HG03558 (cell line): ENCODE measurements around the gene ZMAT5.

ENCODE experiments used
- ATAC-seq: cut with Tn5 transposase; IDR thresholded peaks from one replicate; pipeline ENCODE4 v1.9.1; 2021; ENCODE audit warnings: moderate number of reproducible peaks; ENCODE audit not compliant: unreplicated experiment; ENCODE audit errors: extremely low read depth

Gene ZMAT5

GRCh38 chr22:29733362-29734201 lies 33.2 kb downstream of the ZMAT5 start:
- no peak for ATAC-seq

- no peak for ATAC-seq
Observed at GRCh38 chr22:29732883-29733282, 33.9 kb downstream of the ZMAT5 start.

- ATAC-seq: no peak
Observed at GRCh38 chr22:29731058-29731850, 35.6 kb downstream of the ZMAT5 start.

- no peak for ATAC-seq
Observed at GRCh38 chr22:29729161-29729560, 37.6 kb downstream of the ZMAT5 start.

- no peak for ATAC-seq
Observed at GRCh38 chr22:29727131-29727523, 39.7 kb downstream of the ZMAT5 start.

GRCh38 chr22:29726512-29727130 lies 40.2 kb downstream of the ZMAT5 start:
- ATAC-seq: no peak

GRCh38 chr22:29726106-29726505 lies 40.7 kb downstream of the ZMAT5 start:
- ATAC-seq: no peak

GRCh38 chr22:29724843-29725242 lies 42.0 kb downstream of the ZMAT5 start:
- ATAC-seq: no peak

GRCh38 chr22:29723766-29724165 lies 43.0 kb downstream of the ZMAT5 start:
- ATAC-seq: no peak

GRCh38 chr22:29722587-29722986 lies 44.2 kb downstream of the ZMAT5 start:
- no peak for ATAC-seq

GRCh38 chr22:29722151-29722550 lies 44.7 kb downstream of the ZMAT5 start:
- no peak for ATAC-seq

GRCh38 chr22:29720811-29721323 lies 45.9 kb downstream of the ZMAT5 start:
- no peak for ATAC-seq

GRCh38 chr22:29719899-29720645 lies 46.7 kb downstream of the ZMAT5 start, which contains the start of gene CABP7:
Gene CABP7, plus strand, starts transcription at chr22:29720003. Its CDS starts 422 bp downstream, at chr22:29720425.
- ATAC-seq: no peak

GRCh38 chr22:29718949-29719898 lies 47.6 kb downstream of the ZMAT5 start:
- ATAC-seq: no peak

- ATAC-seq: no peak
Observed at GRCh38 chr22:29717789-29718188, 49.0 kb downstream of the ZMAT5 start.

GRCh38 chr22:29716814-29717545 lies 49.8 kb downstream of the ZMAT5 start:
- no peak for ATAC-seq

- no peak for ATAC-seq
Observed at GRCh38 chr22:29715705-29716104, 51.1 kb downstream of the ZMAT5 start.

- no peak for ATAC-seq
Observed at GRCh38 chr22:29715240-29715639, 51.6 kb downstream of the ZMAT5 start.
